ENCODE measurements around the gene AFF4. TPM values are rescaled to one million over a fixed set of nuclear protein-coding genes. Genes with fewer than 3 reads are reported as not detected.

AFF4 gene
- total RNA-seq, 2 experiments from 2014 or later, result 97.9 to 103 TPM

DNA sequence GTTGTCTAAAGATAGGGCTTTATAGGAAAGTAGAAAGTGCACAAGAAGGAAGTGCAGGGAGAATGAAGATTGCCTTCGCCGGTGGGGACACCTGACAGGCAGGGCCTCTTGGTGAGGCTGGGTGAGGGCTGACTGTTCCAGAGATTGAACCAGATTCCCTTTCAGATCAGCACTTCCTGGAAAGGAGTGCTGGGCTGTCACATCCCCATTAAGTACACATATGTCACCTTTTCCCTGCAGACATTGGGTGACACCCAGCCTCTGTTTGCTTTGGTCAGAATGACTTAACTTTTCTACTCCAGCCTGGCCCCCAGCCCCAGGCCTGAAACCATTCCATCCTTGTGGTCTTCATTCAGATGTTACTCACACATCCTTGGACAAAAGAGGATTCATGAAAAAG is 125.6 kb downstream of the AFF4 start:
- Histone ChIP-seq H3K4me1 (ENCODE audit: insufficient read depth, low read length) (no peaks in the 10 kb centered on the region), H3K4me3 (ENCODE audit: low read length) (no peak overlapping the region), H3K36me3 (ENCODE audit: insufficient read depth, low read length) (no peaks in the 10 kb centered on the region), H3K27ac (ENCODE audit: low read depth in 1 of 2, low read length in 2 of 2) (no peak overlapping the region), H3K27me3 (ENCODE audit: control insufficient read depth in 1 of 2, insufficient read depth in 2 of 2, low read length in 2 of 2) (no peaks in the 10 kb centered on the region), H3K9me3 (ENCODE audit: control insufficient read depth in 1 of 2, insufficient read depth in 1 of 2, low read length in 2 of 2) (no peaks in the 10 kb centered on the region)
- H3K9me3 Mint-ChIP-seq, result no peaks in the 10 kb centered on the region
- TF ChIP-seq, protein P1, sequence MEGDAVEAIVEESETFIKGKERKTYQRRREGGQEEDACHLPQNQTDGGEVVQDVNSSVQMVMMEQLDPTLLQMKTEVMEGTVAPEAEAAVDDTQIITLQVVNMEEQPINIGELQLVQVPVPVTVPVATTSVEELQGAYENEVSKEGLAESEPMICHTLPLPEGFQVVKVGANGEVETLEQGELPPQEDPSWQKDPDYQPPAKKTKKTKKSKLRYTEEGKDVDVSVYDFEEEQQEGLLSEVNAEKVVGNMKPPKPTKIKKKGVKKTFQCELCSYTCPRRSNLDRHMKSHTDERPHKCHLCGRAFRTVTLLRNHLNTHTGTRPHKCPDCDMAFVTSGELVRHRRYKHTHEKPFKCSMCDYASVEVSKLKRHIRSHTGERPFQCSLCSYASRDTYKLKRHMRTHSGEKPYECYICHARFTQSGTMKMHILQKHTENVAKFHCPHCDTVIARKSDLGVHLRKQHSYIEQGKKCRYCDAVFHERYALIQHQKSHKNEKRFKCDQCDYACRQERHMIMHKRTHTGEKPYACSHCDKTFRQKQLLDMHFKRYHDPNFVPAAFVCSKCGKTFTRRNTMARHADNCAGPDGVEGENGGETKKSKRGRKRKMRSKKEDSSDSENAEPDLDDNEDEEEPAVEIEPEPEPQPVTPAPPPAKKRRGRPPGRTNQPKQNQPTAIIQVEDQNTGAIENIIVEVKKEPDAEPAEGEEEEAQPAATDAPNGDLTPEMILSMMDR (IDR thresholded peaks at IDR 0.05), result no peak
- ChIA-PET CTCF (no interaction called here), POLR2A (no interaction called here)
- no peaks in the 10 kb centered on the region for H3K36me3 Mint-ChIP-seq (ENCODE audit: low read depth)
- H3K27ac Mint-ChIP-seq, result no peak overlapping the region
- no peak for DNase-seq
- no peak overlapping the region for H3K4me3 Mint-ChIP-seq
- H3K4me1 Mint-ChIP-seq (ENCODE audit: low read depth), result no peaks in the 10 kb centered on the region
- intact Hi-C loops (cut with DNase I, micrococcal nuclease), result no loop called here
- ATAC-seq (ENCODE audit: poor library complexity), result no peak
- H3K27me3 Mint-ChIP-seq, result peaks cover 2% of the 10 kb centered on the region

DNA sequence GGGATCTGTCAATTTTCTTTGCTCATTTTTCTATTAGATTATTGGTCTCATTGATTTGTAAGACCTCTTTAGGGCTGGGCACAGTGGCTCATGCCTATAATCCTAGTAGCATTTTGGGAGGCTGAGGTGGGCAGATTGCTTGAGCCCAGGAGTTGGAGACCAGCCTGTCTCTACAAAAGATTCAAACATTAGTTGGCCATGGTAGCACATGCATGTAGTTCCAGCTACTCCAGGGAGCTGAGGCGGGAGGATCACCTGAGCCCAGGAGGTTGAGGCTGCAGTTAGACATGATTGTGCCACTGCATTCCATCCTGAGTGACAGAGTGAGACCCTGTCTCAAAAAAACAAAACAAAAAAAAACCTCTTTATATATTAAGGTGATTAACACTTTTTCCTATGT is 126.6 kb downstream of the AFF4 start:
- Histone ChIP-seq H3K36me3 (ENCODE audit: insufficient read depth, low read length) (no peaks in the 10 kb centered on the region), H3K4me3 (ENCODE audit: low read length) (no peak overlapping the region), H3K4me1 (ENCODE audit: insufficient read depth, low read length) (no peaks in the 10 kb centered on the region), H3K27me3 (ENCODE audit: control insufficient read depth in 1 of 2, insufficient read depth in 2 of 2, low read length in 2 of 2) (no peaks in the 10 kb centered on the region), H3K9me3 (ENCODE audit: control insufficient read depth in 1 of 2, insufficient read depth in 1 of 2, low read length in 2 of 2) (no peaks in the 10 kb centered on the region), H3K27ac (ENCODE audit: low read depth in 1 of 2, low read length in 2 of 2) (no peak overlapping the region)
- Mint-ChIP-seq H3K36me3 (ENCODE audit: low read depth) (no peaks in the 10 kb centered on the region), H3K27ac (no peak overlapping the region), H3K9me3 (no peaks in the 10 kb centered on the region), H3K4me3 (no peak overlapping the region), H3K4me1 (ENCODE audit: low read depth) (no peaks in the 10 kb centered on the region), H3K27me3 (peaks cover 5% of the 10 kb centered on the region)
- intact Hi-C loops (cut with DNase I, micrococcal nuclease), result no loop called here
- TF ChIP-seq, protein P1 (IDR thresholded peaks at IDR 0.05), result no peak
- CTCF ChIA-PET, result no interaction called here
- POLR2A ChIA-PET, result no interaction called here
- DNase-seq, result no peak
- no peak for ATAC-seq (ENCODE audit: poor library complexity)

DNA sequence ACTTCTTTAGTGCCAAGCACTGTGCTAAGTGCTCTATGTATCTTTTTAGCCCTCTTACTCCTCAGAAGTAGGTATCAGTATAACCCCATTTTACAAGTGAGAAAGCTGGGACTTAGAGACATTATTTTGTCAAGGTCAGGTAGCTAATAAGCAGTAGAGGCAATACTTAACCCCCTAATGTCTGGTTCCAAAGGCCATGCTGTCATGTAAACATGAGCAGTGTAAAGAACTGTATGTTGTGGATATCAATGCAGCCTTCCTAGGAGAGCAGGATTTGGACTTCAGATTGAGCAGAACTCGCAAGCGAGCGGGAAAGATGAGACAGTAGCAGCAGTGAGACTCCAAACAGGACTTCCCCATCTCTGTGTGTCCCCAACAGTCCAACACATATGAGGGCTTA is 129.4 kb downstream of the AFF4 start:
- Mint-ChIP-seq H3K27me3 (peaks cover 26% of the 10 kb centered on the region), H3K4me3 (no peak overlapping the region), H3K9me3 (no peaks in the 10 kb centered on the region), H3K27ac (no peak overlapping the region), H3K4me1 (ENCODE audit: low read depth) (peaks cover 16% of the 10 kb centered on the region), H3K36me3 (ENCODE audit: low read depth) (no peaks in the 10 kb centered on the region)
- H3K27me3 ChIP-seq (ENCODE audit: control insufficient read depth in 1 of 2, insufficient read depth in 2 of 2, low read length in 2 of 2), result peaks cover 12 to 19% of the 10 kb centered on the region in 2 experiments
- DNase-seq (no peak), ATAC-seq (ENCODE audit: poor library complexity) (no peak)
- H3K36me3 ChIP-seq (ENCODE audit: insufficient read depth, low read length), result no peaks in the 10 kb centered on the region
- ChIA-PET POLR2A (no interaction called here), CTCF (no interaction called here)
- H3K4me1 ChIP-seq (ENCODE audit: insufficient read depth, low read length), result peaks cover 12% of the 10 kb centered on the region
- TF ChIP-seq, protein P1 (IDR thresholded peaks at IDR 0.05), result no peak
- H3K27ac ChIP-seq (ENCODE audit: low read depth in 1 of 2, low read length in 2 of 2), result no peak overlapping the region
- intact Hi-C loops (cut with DNase I, micrococcal nuclease), result loop anchor here (1.0 to 5.0 kb wide), 2 partner anchors 27 to 48 kb away; no protein-coding TSS in a partner anchor
- no peak overlapping the region for H3K4me3 ChIP-seq (ENCODE audit: low read length)
- no peaks in the 10 kb centered on the region for H3K9me3 ChIP-seq (ENCODE audit: control insufficient read depth in 1 of 2, insufficient read depth in 1 of 2, low read length in 2 of 2)

Measured in CD4-positive, alpha-beta T cell (primary cell).